ENCODE measurements around the gene KRTAP10-7.
"Not testable (repeated sequence)": the region's sequence is repeated elsewhere in the genome, so short reads cannot be mapped to it uniquely, and the experiment has no call there.

The KRTAP10-7 gene

GRCh38 chr21:44637018-44637850 lies 36.8 kb downstream of the KRTAP10-7 start, which contains the start of gene KRTAP10-10:
Gene KRTAP10-10 (plus strand): TSS chr21:44637356. CDS start chr21:44637418, 62 bp downstream.
- no peak for DNase-seq

GRCh38 chr21:44637851-44638348 lies 37.5 kb downstream of the KRTAP10-7 start:
- DNase-seq: not testable (repeated sequence)

- not testable (repeated sequence) for DNase-seq
Measured at GRCh38 chr21:44638506-44639330, 38.3 kb downstream of the KRTAP10-7 start.

- DNase-seq: no peak
Measured at GRCh38 chr21:44639331-44639655, 38.9 kb downstream of the KRTAP10-7 start.

GRCh38 chr21:44640761-44641160 lies 40.4 kb downstream of the KRTAP10-7 start:
- no peak for DNase-seq

GRCh38 chr21:44643741-44644310 lies 43.4 kb downstream of the KRTAP10-7 start:
- no peak for DNase-seq

- no peak for DNase-seq
Measured at GRCh38 chr21:44644878-44645277, 44.5 kb downstream of the KRTAP10-7 start.

- DNase-seq: not testable (repeated sequence)
Measured at GRCh38 chr21:44646366-44647221, 46.2 kb downstream of the KRTAP10-7 start, which contains the start of gene KRTAP10-11. Gene KRTAP10-11 (plus strand): TSS chr21:44646414. CDS start chr21:44646459, 45 bp downstream.

GRCh38 chr21:44647222-44647552 lies 46.8 kb downstream of the KRTAP10-7 start:
- DNase-seq: no peak

GRCh38 chr21:44648557-44649311 lies 48.3 kb downstream of the KRTAP10-7 start:
- no peak for DNase-seq

- DNase-seq: no peak
Measured at GRCh38 chr21:44649521-44650100, 49.2 kb downstream of the KRTAP10-7 start.

GRCh38 chr21:44650265-44650972 lies 50.0 kb downstream of the KRTAP10-7 start:
- DNase-seq: no peak

- no peak for DNase-seq
Measured at GRCh38 chr21:44650973-44651675, 50.7 kb downstream of the KRTAP10-7 start.

Data from CD4-positive, alpha-beta T cell treated with Interleukin-17A for 4 hours (primary cell).